Muscle layer of colon (tissue), 2 donors: ENCODE measurements around the gene TP53I3.
"Not testable (repeated sequence)": the region's sequence is repeated elsewhere in the genome, so short reads cannot be mapped to it uniquely, and the experiment has no call there.

Experiments
- H3K27ac ChIP-seq: one replicate; pipeline ENCODE4 v1.7.0; 2013; ENCODE audit warnings: low read depth, mild to moderate bottlenecking, low read length, moderate library complexity
- H3K27me3 ChIP-seq, 2 donors: one replicate each; pipeline ENCODE4 v1.7.0; 2013; ENCODE audit warnings: low read length in 2 of 2, mild to moderate bottlenecking in 2 of 2; ENCODE audit not compliant: insufficient read depth in 2 of 2, control insufficient read depth in 1 of 2
- H3K36me3 ChIP-seq: one replicate; pipeline ENCODE4 v1.7.0; 2013; ENCODE audit warnings: mild to moderate bottlenecking, low read length; ENCODE audit not compliant: insufficient read depth
- H3K4me1 ChIP-seq: one replicate; pipeline ENCODE4 v1.7.0; 2013; ENCODE audit warnings: mild to moderate bottlenecking, low read length; ENCODE audit not compliant: insufficient read depth
- H3K4me3 ChIP-seq, 2 donors: one replicate each; pipeline ENCODE4 v1.7.0; 2013; ENCODE audit warnings: low read length in 2 of 2, low read depth in 1 of 2, mild to moderate bottlenecking in 1 of 2, moderate library complexity in 1 of 2
- H3K9ac ChIP-seq: one replicate; pipeline ENCODE4 v1.7.0; 2013; ENCODE audit warnings: low read length
- H3K9me3 ChIP-seq: one replicate; pipeline ENCODE4 v1.7.0; 2013; ENCODE audit warnings: mild to moderate bottlenecking, low read length
- donor health status: abdominal sarcoma.
- donor health status: Adenocarcinoma of cecum.

The TP53I3 gene

GRCh38 chr2:24111407-24111901, 26.8 kb upstream of the TP53I3 start:
- Histone ChIP-seq H3K9me3 (no peaks in the 10 kb centered on the region), H3K27me3 (no peaks in the 10 kb centered on the region), H3K9ac (no peak overlapping the region), H3K4me1 (no peaks in the 10 kb centered on the region), H3K4me3 (no peak overlapping the region), H3K36me3 (no peaks in the 10 kb centered on the region), H3K27ac (no peak overlapping the region)

GRCh38 chr2:24110660-24111303, 26.1 kb upstream of the TP53I3 start:
- H3K27ac ChIP-seq = no peak overlapping the region
- no peaks in the 10 kb centered on the region for H3K4me1 ChIP-seq
- H3K36me3 ChIP-seq = no peaks in the 10 kb centered on the region
- no peaks in the 10 kb centered on the region for H3K27me3 ChIP-seq
- no peak overlapping the region for H3K4me3 ChIP-seq
- H3K9me3 ChIP-seq = no peaks in the 10 kb centered on the region
- H3K9ac ChIP-seq = no peak overlapping the region

GRCh38 chr2:24109431-24109830, 24.8 kb upstream of the TP53I3 start:
- not testable (repeated sequence) for H3K9ac ChIP-seq, H3K36me3 ChIP-seq, H3K27ac ChIP-seq, H3K4me1 ChIP-seq, H3K27me3 ChIP-seq, H3K9me3 ChIP-seq, H3K4me3 ChIP-seq

- no peak overlapping the region for H3K4me3 ChIP-seq
- H3K4me1 ChIP-seq = no peaks in the 10 kb centered on the region
- H3K27ac ChIP-seq = no peak overlapping the region
- H3K9ac ChIP-seq = no peak overlapping the region
- H3K36me3 ChIP-seq = no peaks in the 10 kb centered on the region
- no peaks in the 10 kb centered on the region for H3K27me3 ChIP-seq
- no peaks in the 10 kb centered on the region for H3K9me3 ChIP-seq
Observed at GRCh38 chr2:24107336-24107735, 22.7 kb upstream of the TP53I3 start.

GRCh38 chr2:24106786-24107185, 22.2 kb upstream of the TP53I3 start:
- Histone ChIP-seq H3K9me3 (no peaks in the 10 kb centered on the region), H3K27ac (no peak overlapping the region), H3K36me3 (no peaks in the 10 kb centered on the region)

DNA sequence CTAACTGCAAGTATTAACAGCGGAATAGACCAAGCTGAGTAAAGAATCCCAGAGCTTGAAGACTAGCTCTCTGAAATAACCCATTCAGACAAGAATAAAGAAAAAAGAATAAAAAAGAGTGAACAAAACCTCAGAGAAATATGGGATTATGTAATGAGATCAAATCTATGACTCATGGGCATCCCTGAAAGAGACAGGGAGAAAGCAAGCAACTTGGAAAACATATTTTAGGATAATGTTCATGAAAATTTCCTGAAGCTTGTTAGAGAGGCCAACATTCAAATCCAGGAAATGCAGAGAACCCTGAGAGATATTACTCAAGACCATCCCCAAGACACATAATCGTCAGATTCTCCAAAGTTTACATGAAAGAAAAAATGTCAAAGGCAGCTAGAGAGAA, 21.2 kb upstream of the TP53I3 start:
- H3K27me3 ChIP-seq = no peaks in the 10 kb centered on the region
- no peak overlapping the region for H3K27ac ChIP-seq
- no peaks in the 10 kb centered on the region for H3K9me3 ChIP-seq
- H3K4me3 ChIP-seq = no peak overlapping the region
- H3K36me3 ChIP-seq = no peaks in the 10 kb centered on the region
- H3K9ac ChIP-seq = no peak overlapping the region
- H3K4me1 ChIP-seq = no peaks in the 10 kb centered on the region

More at GRCh38 chr2:24106786-24107185, 22.2 kb upstream of the TP53I3 start:
- H3K4me3 ChIP-seq = no peak overlapping the region
- no peaks in the 10 kb centered on the region for H3K4me1 ChIP-seq
- H3K27me3 ChIP-seq = no peaks in the 10 kb centered on the region
- no peak overlapping the region for H3K9ac ChIP-seq

DNA sequence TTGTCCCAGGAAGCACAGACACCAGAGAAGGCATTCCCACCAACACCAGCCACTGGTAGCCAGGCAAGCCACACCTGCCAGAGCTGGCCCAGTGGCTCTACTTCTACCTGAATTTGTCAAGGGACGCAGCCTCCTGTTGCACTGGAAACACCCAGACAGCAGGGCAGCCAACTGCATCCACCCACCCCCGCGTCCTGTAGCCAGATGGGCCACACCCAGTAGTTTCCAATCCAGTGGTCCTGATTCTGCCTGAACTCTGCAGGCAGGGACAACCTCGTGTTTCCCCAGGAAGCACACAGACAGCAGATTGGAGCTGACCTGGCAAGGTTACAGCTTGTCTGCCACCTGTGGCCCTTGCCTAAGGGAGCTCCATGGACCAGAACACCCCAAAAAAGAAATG, 20.3 kb upstream of the TP53I3 start:
- Histone ChIP-seq H3K36me3 (no peaks in the 10 kb centered on the region), H3K9me3 (no peaks in the 10 kb centered on the region), H3K4me3 (no peak overlapping the region), H3K27me3 (no peaks in the 10 kb centered on the region), H3K27ac (no peak overlapping the region), H3K9ac (no peak overlapping the region), H3K4me1 (no peaks in the 10 kb centered on the region)

GRCh38 chr2:24104110-24104650, 19.5 kb upstream of the TP53I3 start:
- no peaks in the 10 kb centered on the region for H3K9me3 ChIP-seq
- no peak overlapping the region for H3K27ac ChIP-seq
- no peaks in the 10 kb centered on the region for H3K4me1 ChIP-seq
- no peak overlapping the region for H3K9ac ChIP-seq
- H3K36me3 ChIP-seq = no peaks in the 10 kb centered on the region
- no peak overlapping the region for H3K4me3 ChIP-seq
- no peaks in the 10 kb centered on the region for H3K27me3 ChIP-seq

GRCh38 chr2:24102677-24103076, 18.0 kb upstream of the TP53I3 start:
- Histone ChIP-seq H3K9ac (no peak overlapping the region), H3K4me1 (no peaks in the 10 kb centered on the region), H3K4me3 (no peak overlapping the region), H3K27me3 (no peaks in the 10 kb centered on the region), H3K9me3 (no peaks in the 10 kb centered on the region), H3K36me3 (no peaks in the 10 kb centered on the region), H3K27ac (no peak overlapping the region)

DNA sequence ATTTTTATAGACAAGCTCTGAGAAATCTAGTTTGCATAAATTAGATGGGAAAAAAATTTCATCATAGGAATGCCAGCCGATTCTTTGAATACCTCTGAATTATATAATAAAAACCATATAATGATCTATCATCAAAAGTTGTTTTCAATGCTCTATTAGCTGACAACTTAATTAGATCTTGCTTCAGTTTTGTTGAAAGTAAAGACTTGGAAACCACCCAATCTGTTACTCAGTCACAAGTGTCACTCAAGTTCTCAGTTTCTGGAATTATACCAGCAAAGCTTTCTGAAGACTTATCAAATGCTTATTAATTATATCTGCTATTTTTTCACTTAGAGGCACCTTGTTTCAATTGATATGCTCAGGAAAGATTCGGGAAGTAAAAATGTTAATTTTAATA, 17.4 kb upstream of the TP53I3 start:
- Histone ChIP-seq H3K9me3 (no peaks in the 10 kb centered on the region), H3K27ac (no peak overlapping the region), H3K27me3 (no peaks in the 10 kb centered on the region), H3K4me3 (no peak overlapping the region), H3K4me1 (no peaks in the 10 kb centered on the region), H3K36me3 (no peaks in the 10 kb centered on the region), H3K9ac (no peak overlapping the region)

DNA sequence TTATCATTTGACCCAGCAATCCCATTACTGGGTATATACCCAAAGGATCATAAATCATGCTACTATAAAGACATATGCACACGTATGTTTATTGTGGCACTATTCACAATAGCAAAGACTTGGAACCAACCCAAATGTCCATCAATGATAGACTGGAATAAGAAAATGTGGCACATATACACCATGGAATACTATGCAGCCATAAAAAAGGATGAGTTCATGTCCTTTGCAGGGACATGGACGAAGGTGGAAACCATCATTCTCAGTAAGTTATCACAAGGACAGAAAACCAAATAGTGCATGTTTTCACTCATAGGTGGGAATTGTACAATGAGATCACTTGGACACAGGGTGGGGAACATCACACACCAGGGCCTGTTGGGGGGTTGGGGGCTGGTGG, 16.1 kb upstream of the TP53I3 start:
- not testable (repeated sequence) for H3K4me3 ChIP-seq, H3K9me3 ChIP-seq, H3K27me3 ChIP-seq, H3K27ac ChIP-seq, H3K36me3 ChIP-seq, H3K4me1 ChIP-seq, H3K9ac ChIP-seq

GRCh38 chr2:24095171-24095677, 10.6 kb upstream of the TP53I3 start:
- not testable (repeated sequence) for H3K27ac ChIP-seq, H3K9ac ChIP-seq, H3K27me3 ChIP-seq, H3K4me1 ChIP-seq, H3K4me3 ChIP-seq, H3K36me3 ChIP-seq, H3K9me3 ChIP-seq
